Panc1 (cell line): ENCODE measurements around the gene FAM236D.
"Not testable (repeated sequence)": the region's sequence is repeated elsewhere in the genome, so short reads cannot be mapped to it uniquely, and the experiment has no call there.

Experiments used
- CTCF ChIP-seq: fragments of 450-650 bp; IDR thresholded peaks from 2 replicates; pipeline ENCODE4 v1.5.1; 2017; ENCODE audit warnings: mild to moderate bottlenecking
- POLR2AphosphoS5 ChIP-seq: IDR thresholded peaks from 2 replicates; pipeline ENCODE4 v1.6.1; 2012; ENCODE audit warnings: mild to moderate bottlenecking, low read depth, low read length, moderate library complexity

GRCh38 chrX:72808110-72808509 lies at the start of gene FAM236D:
- not testable (repeated sequence) for TF ChIP-seq CTCF, POLR2AphosphoS5
